Fibroblast of pulmonary artery (primary cell): Measurements from ENCODE around the gene ARNT2.

ENCODE experiments used
- DNase-seq: peaks from one replicate; pipeline ENCODE4 v3.0.0-alpha.2; 2010; ENCODE audit warnings: low read depth
- H3K4me3 ChIP-seq: replicated peaks from 2 replicates; pipeline ENCODE4 v1.5.1; 2011; ENCODE audit warnings: low read depth, mild to moderate bottlenecking, control low read depth, low read length, moderate library complexity
- CTCF ChIP-seq: IDR thresholded peaks from 2 replicates; pipeline ENCODE4 v1.5.1; 2011; ENCODE audit warnings: mild to moderate bottlenecking, control low read depth, low read length, inconsistent platforms; ENCODE audit errors: missing control alignments

Gene ARNT2

GRCh38 chr15:80405554-80405850, 1.3 kb downstream of the ARNT2 start:
- no peak for DNase-seq
- no peak overlapping the region for H3K4me3 ChIP-seq
- no peak for TF ChIP-seq CTCF

GRCh38 chr15:80405970-80406369, 1.8 kb downstream of the ARNT2 start:
- no peak for TF ChIP-seq CTCF
- DNase-seq: no peak
- H3K4me3 ChIP-seq: no peak overlapping the region

GRCh38 chr15:80411788-80412288, 7.7 kb downstream of the ARNT2 start:
- DNase-seq: no peak
- no peak overlapping the region for H3K4me3 ChIP-seq
- no peak for TF ChIP-seq CTCF

- no peak for DNase-seq
- no peak for TF ChIP-seq CTCF
- H3K4me3 ChIP-seq: no peak overlapping the region
Observed at GRCh38 chr15:80414546-80415357, 10.6 kb downstream of the ARNT2 start.

- DNase-seq: no peak
- no peak overlapping the region for H3K4me3 ChIP-seq
- no peak for TF ChIP-seq CTCF
Observed at GRCh38 chr15:80415358-80415670, 11.1 kb downstream of the ARNT2 start.

- H3K4me3 ChIP-seq: no peak overlapping the region
- no peak for TF ChIP-seq CTCF
- no peak for DNase-seq
Observed at GRCh38 chr15:80416702-80417101, 12.5 kb downstream of the ARNT2 start.
